ENCODE measurements around the gene TSSC4.

TSSC4 gene

GRCh38 chr11:2425506-2425905 lies 25.0 kb downstream of the TSSC4 start:
- Histone ChIP-seq H3K36me3 (ENCODE audit: insufficient read depth, low read depth, low read length) (no peaks in the 10 kb centered on the region), H3K27me3 (ENCODE audit: insufficient read depth, low read length) (no peaks in the 10 kb centered on the region), H3K9me3 (ENCODE audit: insufficient read depth, low read depth, low read length) (peaks cover 7% of the 10 kb centered on the region; the same call in 1 of the 2 replicates)

GRCh38 chr11:2426221-2426620 lies 25.7 kb downstream of the TSSC4 start:
- no peaks in the 10 kb centered on the region for H3K27me3 ChIP-seq (ENCODE audit: insufficient read depth, low read length)
- peaks cover 7% of the 10 kb centered on the region; the same call in 1 of the 2 replicates for H3K9me3 ChIP-seq (ENCODE audit: insufficient read depth, low read depth, low read length)
- H3K4me1 ChIP-seq (ENCODE audit: insufficient read depth, low read length) = no peaks in the 10 kb centered on the region
- H3K36me3 ChIP-seq (ENCODE audit: insufficient read depth, low read depth, low read length) = no peaks in the 10 kb centered on the region
- H3K27ac ChIP-seq (ENCODE audit: low read length) = no peak overlapping the region
- no peak overlapping the region for H3K9ac ChIP-seq (ENCODE audit: low read depth, low read length)
- no peak overlapping the region for H3K4me3 ChIP-seq (ENCODE audit: low read length)

More at GRCh38 chr11:2425506-2425905, 25.0 kb downstream of the TSSC4 start:
- Histone ChIP-seq H3K4me3 (ENCODE audit: low read length) (no peak overlapping the region), H3K27ac (ENCODE audit: low read length) (no peak overlapping the region), H3K9ac (ENCODE audit: low read depth, low read length) (no peak overlapping the region), H3K4me1 (ENCODE audit: insufficient read depth, low read length) (no peaks in the 10 kb centered on the region)

DNA sequence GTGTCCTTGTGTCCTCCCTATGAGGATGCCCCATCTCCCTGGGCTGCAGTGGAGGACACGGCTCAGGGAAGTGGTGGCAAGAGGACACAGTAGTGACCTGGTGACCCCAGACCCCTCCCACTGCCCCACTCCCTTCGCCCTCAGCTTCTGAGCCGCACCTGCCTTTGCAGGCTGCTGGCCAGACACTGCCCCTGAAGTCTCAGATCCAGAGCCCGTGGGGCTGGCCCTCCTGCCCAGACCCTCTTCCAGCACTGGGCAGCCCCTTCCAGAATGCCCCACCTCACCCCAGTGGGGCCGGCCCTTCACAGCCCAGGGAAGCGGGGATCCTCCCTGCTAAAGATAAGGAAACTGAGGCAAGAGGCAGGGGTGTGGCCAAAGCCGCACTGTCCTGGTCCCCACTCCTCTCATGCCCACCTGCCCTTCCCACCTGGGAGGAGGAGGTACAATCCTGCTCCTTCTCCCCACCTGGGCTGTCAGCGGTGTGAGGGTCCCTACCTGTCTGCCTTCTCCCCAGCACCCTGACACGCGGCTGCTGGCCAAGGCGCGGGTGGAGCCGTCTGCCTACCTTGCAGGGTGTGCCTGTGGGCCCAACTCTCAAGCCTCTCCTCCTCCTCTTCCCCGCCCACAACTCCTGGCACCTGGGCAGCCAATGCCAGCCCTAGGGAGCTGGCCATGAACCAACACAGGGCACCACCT lies 26.4 kb downstream of the TSSC4 start:
- no peak overlapping the region for H3K9ac ChIP-seq (ENCODE audit: low read depth, low read length)
- H3K4me3 ChIP-seq (ENCODE audit: low read length) = no peak overlapping the region
- H3K9me3 ChIP-seq (ENCODE audit: insufficient read depth, low read depth, low read length) = peaks cover 7% of the 10 kb centered on the region; the same call in 1 of the 2 replicates
- H3K4me1 ChIP-seq (ENCODE audit: insufficient read depth, low read length) = no peaks in the 10 kb centered on the region
- no peak overlapping the region for H3K27ac ChIP-seq (ENCODE audit: low read length)
- no peaks in the 10 kb centered on the region for H3K36me3 ChIP-seq (ENCODE audit: insufficient read depth, low read depth, low read length)
- H3K27me3 ChIP-seq (ENCODE audit: insufficient read depth, low read length) = no peaks in the 10 kb centered on the region

DNA sequence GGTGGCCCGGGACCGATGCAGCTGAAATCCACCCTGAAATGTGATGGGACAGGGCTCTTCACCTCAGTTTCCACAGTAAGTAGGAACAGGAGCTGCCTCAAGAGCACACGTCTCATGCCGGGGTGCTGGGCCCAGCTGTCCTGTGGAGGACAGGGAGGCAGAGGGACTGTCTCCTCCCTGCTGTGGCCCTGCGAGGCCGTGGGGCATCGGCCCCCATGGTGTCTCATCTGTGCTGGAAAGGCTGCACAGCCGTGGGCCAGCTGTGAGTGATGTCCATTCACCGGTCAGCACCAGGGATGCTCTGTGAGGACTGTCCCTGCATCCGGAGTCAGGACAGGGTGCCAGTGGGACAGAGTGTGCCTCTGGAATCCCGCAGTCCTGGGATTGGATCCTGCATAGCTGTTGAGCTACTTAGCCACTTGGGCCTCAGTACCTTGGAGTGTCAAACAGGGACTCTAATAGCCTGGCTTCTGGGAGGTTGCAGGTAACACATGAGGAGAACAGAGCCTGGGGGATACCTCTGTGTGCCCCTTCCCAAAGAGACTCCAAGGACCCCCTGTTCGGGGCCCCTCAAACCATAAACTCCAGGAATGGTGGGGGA lies 27.3 kb downstream of the TSSC4 start:
- Histone ChIP-seq H3K36me3 (ENCODE audit: insufficient read depth, low read depth, low read length) (no peaks in the 10 kb centered on the region), H3K27me3 (ENCODE audit: insufficient read depth, low read length) (no peaks in the 10 kb centered on the region), H3K4me1 (ENCODE audit: insufficient read depth, low read length) (no peaks in the 10 kb centered on the region), H3K9ac (ENCODE audit: low read depth, low read length) (no peak overlapping the region), H3K27ac (ENCODE audit: low read length) (no peak overlapping the region), H3K9me3 (ENCODE audit: insufficient read depth, low read depth, low read length) (peaks cover 7% of the 10 kb centered on the region; the same call in 1 of the 2 replicates), H3K4me3 (ENCODE audit: low read length) (no peak overlapping the region)

DNA sequence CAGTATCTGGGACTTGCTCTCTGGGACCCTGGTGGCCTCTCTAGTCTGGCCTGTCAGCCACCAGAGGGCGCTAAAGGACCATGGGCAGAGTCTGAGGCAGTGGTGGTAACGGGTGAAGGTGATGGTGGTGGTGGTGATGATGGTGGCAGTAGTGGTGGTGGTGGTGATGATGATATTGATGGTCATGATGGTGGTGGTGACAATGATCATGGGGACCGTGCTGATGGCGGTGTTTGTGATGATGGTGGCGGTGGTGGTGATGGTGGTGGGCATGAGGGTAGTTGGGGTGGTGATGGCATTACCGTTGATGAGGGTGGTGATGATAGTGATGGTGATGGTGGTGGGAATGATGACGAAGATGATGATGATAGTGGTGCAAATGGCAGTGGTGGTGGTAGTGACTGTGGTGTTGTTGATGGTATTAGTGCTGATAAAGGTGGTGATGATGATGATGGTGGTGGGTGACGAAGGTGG lies 27.8 kb downstream of the TSSC4 start:
- Histone ChIP-seq H3K27ac (ENCODE audit: low read length) (no peak overlapping the region), H3K9ac (ENCODE audit: low read depth, low read length) (no peak overlapping the region), H3K36me3 (ENCODE audit: insufficient read depth, low read depth, low read length) (no peaks in the 10 kb centered on the region), H3K4me1 (ENCODE audit: insufficient read depth, low read length) (no peaks in the 10 kb centered on the region), H3K27me3 (ENCODE audit: insufficient read depth, low read length) (no peaks in the 10 kb centered on the region), H3K4me3 (ENCODE audit: low read length) (no peak overlapping the region), H3K9me3 (ENCODE audit: insufficient read depth, low read depth, low read length) (peaks cover 7% of the 10 kb centered on the region; the same call in 1 of the 2 replicates)

DNA sequence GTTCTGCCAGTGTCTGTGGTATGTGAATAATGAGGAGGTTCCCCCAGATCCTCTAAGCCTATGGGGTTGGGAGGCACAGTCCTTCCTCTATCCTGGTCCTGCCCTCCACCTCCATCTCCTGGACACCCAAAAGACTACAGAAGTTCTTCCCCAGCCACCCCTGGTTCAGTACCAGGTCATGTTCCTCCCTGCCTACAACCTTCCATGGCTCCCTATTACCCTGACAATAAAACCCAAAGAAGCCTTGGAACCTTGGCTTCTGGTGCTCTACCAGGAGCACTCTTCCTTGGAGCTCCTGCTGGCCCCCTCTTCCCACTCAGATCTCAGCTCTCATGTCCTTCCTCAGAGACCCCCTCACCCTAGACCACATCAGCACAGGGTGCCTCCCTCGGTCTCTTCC lies 30.8 kb downstream of the TSSC4 start:
- Histone ChIP-seq H3K27ac (ENCODE audit: low read length) (no peak overlapping the region), H3K9ac (ENCODE audit: low read depth, low read length) (no peak overlapping the region), H3K4me1 (ENCODE audit: insufficient read depth, low read length) (no peaks in the 10 kb centered on the region), H3K9me3 (ENCODE audit: insufficient read depth, low read depth, low read length) (peaks cover 7% of the 10 kb centered on the region; the same call in 1 of the 2 replicates), H3K27me3 (ENCODE audit: insufficient read depth, low read length) (peaks cover 16% of the 10 kb centered on the region), H3K36me3 (ENCODE audit: insufficient read depth, low read depth, low read length) (no peaks in the 10 kb centered on the region), H3K4me3 (ENCODE audit: low read length) (no peak overlapping the region)

GRCh38 chr11:2432171-2432621 lies 31.6 kb downstream of the TSSC4 start:
- no peak overlapping the region for H3K4me3 ChIP-seq (ENCODE audit: low read length)
- H3K27me3 ChIP-seq (ENCODE audit: insufficient read depth, low read length) = peaks cover 17% of the 10 kb centered on the region
- H3K9me3 ChIP-seq (ENCODE audit: insufficient read depth, low read depth, low read length) = peaks cover 7% of the 10 kb centered on the region; the same call in 1 of the 2 replicates
- no peak overlapping the region for H3K27ac ChIP-seq (ENCODE audit: low read length)
- no peaks in the 10 kb centered on the region for H3K4me1 ChIP-seq (ENCODE audit: insufficient read depth, low read length)
- no peak overlapping the region for H3K9ac ChIP-seq (ENCODE audit: low read depth, low read length)
- H3K36me3 ChIP-seq (ENCODE audit: insufficient read depth, low read depth, low read length) = no peaks in the 10 kb centered on the region

DNA sequence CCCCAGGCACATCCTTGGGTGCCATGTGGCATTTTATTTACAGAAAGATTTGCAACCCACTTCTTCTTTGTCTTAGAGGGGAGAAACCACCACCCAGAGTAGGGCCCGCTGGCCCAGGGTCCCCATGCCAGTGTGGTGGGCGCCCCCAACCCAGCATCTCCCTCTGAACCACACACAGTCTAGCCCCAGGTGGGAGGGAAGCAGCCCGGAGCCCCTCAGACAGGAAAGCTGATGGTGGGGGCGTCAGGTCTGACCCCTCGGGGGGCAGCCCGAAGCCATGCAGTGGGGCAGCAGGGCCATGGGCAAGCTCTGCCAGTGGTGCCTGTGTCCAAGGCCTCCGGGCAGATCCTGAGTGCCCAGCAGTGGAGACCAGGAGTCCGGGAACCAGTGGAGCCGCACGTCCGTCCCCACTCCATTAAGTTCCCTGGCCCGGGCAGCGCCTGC lies 32.1 kb downstream of the TSSC4 start:
- no peak overlapping the region for H3K27ac ChIP-seq (ENCODE audit: low read length)
- H3K4me3 ChIP-seq (ENCODE audit: low read length) = no peak overlapping the region
- no peaks in the 10 kb centered on the region for H3K4me1 ChIP-seq (ENCODE audit: insufficient read depth, low read length)
- no peaks in the 10 kb centered on the region for H3K36me3 ChIP-seq (ENCODE audit: insufficient read depth, low read depth, low read length)
- no peak overlapping the region for H3K9ac ChIP-seq (ENCODE audit: low read depth, low read length)
- peaks cover 21% of the 10 kb centered on the region for H3K27me3 ChIP-seq (ENCODE audit: insufficient read depth, low read length)
- peaks cover 7% of the 10 kb centered on the region; the same call in 1 of the 2 replicates for H3K9me3 ChIP-seq (ENCODE audit: insufficient read depth, low read depth, low read length)

DNA sequence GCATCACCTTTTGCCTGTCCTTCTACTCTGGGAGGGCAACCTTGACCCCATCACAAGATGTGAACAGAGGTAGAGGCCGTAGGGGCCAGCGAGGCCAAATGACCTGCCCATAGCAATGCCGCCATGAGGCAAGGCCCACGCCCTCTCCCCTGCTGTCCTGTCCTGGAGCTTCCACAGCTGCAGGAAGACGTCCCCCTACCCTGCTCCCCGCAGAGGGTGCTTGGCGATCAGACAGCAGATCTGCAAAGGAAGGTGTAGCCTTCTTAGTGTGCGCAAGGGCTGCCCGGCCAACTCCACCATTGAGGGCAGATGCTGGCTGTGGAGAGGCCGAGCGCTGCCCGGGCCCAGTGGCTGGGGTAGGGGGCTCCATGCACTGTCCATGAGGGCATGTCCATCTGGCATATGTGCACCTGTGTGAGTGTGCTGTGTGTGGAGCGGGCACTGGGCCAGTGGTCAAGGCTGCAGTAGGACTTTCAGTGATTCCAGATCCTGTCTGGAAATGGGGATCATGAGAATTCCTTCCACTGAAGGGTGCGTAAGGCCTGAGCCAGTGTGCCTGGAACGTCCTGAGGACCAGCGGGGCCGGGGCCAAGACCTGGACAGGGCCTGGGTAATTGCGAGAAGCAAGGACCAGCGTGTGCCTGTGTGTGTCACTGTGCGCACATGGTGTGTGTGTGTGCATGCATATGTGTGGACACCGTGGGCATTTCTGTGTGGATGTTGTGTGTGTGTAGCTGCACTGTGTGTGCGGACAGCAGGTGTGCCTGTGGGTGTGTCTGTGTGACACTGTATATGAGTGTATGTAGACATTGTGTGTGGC lies 32.8 kb downstream of the TSSC4 start:
- no peak overlapping the region for H3K4me3 ChIP-seq (ENCODE audit: low read length)
- peaks cover 7% of the 10 kb centered on the region; the same call in 1 of the 2 replicates for H3K9me3 ChIP-seq (ENCODE audit: insufficient read depth, low read depth, low read length)
- H3K36me3 ChIP-seq (ENCODE audit: insufficient read depth, low read depth, low read length) = no peaks in the 10 kb centered on the region
- H3K27me3 ChIP-seq (ENCODE audit: insufficient read depth, low read length) = peaks cover 28% of the 10 kb centered on the region
- no peak overlapping the region for H3K9ac ChIP-seq (ENCODE audit: low read depth, low read length)
- H3K27ac ChIP-seq (ENCODE audit: low read length) = no peak overlapping the region
- no peaks in the 10 kb centered on the region for H3K4me1 ChIP-seq (ENCODE audit: insufficient read depth, low read length)

DNA sequence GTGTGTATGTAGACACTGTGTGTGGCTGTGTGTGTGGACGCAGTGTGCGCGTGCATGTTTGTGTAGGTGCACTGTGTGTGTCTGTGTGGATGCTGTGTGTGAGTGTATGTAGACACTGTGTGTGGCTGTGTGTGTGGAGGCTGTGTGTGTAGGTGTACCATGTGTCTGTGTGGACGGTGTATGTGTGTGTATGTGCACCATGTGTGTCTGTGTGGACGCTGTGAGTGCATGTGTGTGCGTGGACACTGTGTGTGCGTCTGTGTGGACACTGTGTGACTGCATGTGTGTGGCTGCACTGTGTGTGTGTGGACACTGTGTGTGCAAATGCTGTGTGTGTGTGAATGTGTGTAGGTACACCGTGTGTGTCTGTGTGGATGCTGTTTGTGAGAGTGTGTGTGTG lies 33.5 kb downstream of the TSSC4 start:
- Histone ChIP-seq H3K27ac (ENCODE audit: low read length) (no peak overlapping the region), H3K36me3 (ENCODE audit: insufficient read depth, low read depth, low read length) (no peaks in the 10 kb centered on the region), H3K4me1 (ENCODE audit: insufficient read depth, low read length) (no peaks in the 10 kb centered on the region), H3K4me3 (ENCODE audit: low read length) (no peak overlapping the region), H3K9ac (ENCODE audit: low read depth, low read length) (no peak overlapping the region), H3K27me3 (ENCODE audit: insufficient read depth, low read length) (peaks cover 33% of the 10 kb centered on the region), H3K9me3 (ENCODE audit: insufficient read depth, low read depth, low read length) (peaks cover 7% of the 10 kb centered on the region; the same call in 1 of the 2 replicates)

DNA sequence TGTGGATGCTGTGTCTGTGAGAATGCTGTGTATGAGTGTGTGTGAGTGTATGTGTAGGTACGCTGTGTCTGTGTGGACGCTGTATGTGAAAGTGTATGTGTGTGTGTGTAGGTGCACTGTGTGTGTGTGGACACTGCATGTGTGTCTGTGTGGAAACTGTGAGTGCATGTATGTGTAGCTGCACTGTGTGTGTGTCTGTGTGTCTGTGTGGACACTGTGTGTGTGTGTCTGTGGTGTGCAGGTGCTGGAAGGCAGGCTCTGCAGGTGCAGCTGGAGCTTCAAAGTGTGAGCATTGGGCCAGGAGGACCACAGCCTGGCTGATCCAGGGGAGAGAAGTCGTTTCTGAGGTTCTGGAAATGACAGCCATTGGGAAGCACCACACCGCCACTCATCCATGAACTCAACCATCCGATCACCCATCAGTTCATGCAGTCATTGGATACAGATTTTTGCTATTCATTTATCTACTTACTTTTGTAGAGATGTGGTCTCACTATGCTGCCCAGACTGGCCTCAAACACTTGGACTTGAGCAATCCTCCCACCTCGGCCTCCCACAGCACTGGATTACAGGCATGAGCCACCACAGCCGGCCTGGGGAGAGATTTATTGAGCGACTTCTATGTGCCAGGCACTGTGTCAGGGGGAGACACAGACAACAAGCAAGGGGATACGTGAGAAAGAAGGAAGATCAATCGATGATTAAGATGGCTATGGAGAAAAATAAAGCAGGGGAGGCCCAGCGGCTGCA lies 34.1 kb downstream of the TSSC4 start:
- H3K4me3 ChIP-seq (ENCODE audit: low read length) = no peak overlapping the region
- no peak overlapping the region for H3K9ac ChIP-seq (ENCODE audit: low read depth, low read length)
- H3K36me3 ChIP-seq (ENCODE audit: insufficient read depth, low read depth, low read length) = no peaks in the 10 kb centered on the region
- H3K4me1 ChIP-seq (ENCODE audit: insufficient read depth, low read length) = no peaks in the 10 kb centered on the region
- H3K9me3 ChIP-seq (ENCODE audit: insufficient read depth, low read depth, low read length) = peaks cover 4% of the 10 kb centered on the region; the same call in 1 of the 2 replicates
- peaks cover 39% of the 10 kb centered on the region for H3K27me3 ChIP-seq (ENCODE audit: insufficient read depth, low read length)
- no peak overlapping the region for H3K27ac ChIP-seq (ENCODE audit: low read length)
